Spleen (tissue), 11 donors: ENCODE measurements around the gene ALDH1L1. TPM values are rescaled to one million over a fixed set of nuclear protein-coding genes. Genes with fewer than 3 reads are reported as not detected.

Experiments
- DNase-seq: peaks from one replicate; pipeline ENCODE4 v3.0.0-alpha.2; 2020
- H3K27ac ChIP-seq, 8 donors: fragments of 200-600 bp; sonication (generic) in 7 of 8; 1 replicate in 4 of 8; 2 replicates in 4 of 8; pipeline versions ENCODE4 v1.5.0 to v1.8.0; 2016 to 2021; ENCODE audit warnings: inconsistent platforms in 4 of 8, mild to moderate bottlenecking in 4 of 8, moderate library complexity in 1 of 8
- H3K27me3 ChIP-seq, 7 donors: fragments of 200-600 bp; sonication (generic) in 6 of 7; replicated peaks in 1 of 7; 1 replicate in 4 of 7; 2 replicates in 3 of 7; pipeline versions ENCODE4 v1.5.0 to v1.8.0; 2016 to 2021; ENCODE audit warnings: inconsistent platforms in 3 of 7, mild to moderate bottlenecking in 1 of 7
- H3K36me3 ChIP-seq, 6 donors: fragments of 200-600 bp; sonication (generic) in 5 of 6; 1 replicate in 4 of 6; 2 replicates in 2 of 6; pipeline versions ENCODE4 v1.5.0 to v1.8.0; 2016 to 2021; ENCODE audit warnings: inconsistent platforms in 2 of 6
- H3K4me1 ChIP-seq, 6 donors: fragments of 200-600 bp; sonication (generic) in 5 of 6; 1 replicate in 3 of 6; 2 replicates in 3 of 6; pipeline versions ENCODE4 v1.5.0 to v1.8.0; 2016 to 2021; ENCODE audit warnings: inconsistent platforms in 3 of 6
- H3K4me3 ChIP-seq, 8 donors: fragments of 200-600 bp; sonication (generic) in 7 of 8; 1 replicate in 4 of 8; 2 replicates in 4 of 8; pipeline versions ENCODE4 v1.5.0 to v1.8.0; 2016 to 2021; ENCODE audit warnings: inconsistent platforms in 4 of 8, mild to moderate bottlenecking in 4 of 8, moderate library complexity in 2 of 8
- H3K9me3 ChIP-seq, 8 donors: fragments of 200-600 bp; sonication (generic) in 7 of 8; 1 replicate in 4 of 8; 2 replicates in 4 of 8; pipeline versions ENCODE4 v1.5.0 to v1.8.0; 2016 to 2021; ENCODE audit warnings: inconsistent platforms in 4 of 8
- CTCF ChIP-seq, 11 experiments: fragments of 200-600 bp in 7 of 11; fragments of 450-650 bp in 4 of 11; sonication (generic) in 4 of 11; IDR thresholded peaks in 8 of 11; conservative IDR thresholded peaks in 3 of 11; 1 replicate in 7 of 11; 2 replicates in 4 of 11; pipeline versions ENCODE4 v1.4.0 to v1.8.0; 2016 to 2021; ENCODE audit warnings: antibody characterized with exemption in 11 of 11, inconsistent platforms in 4 of 11, mild to moderate bottlenecking in 1 of 11
- POLR2A ChIP-seq, 3 donors: fragments of 450-650 bp; IDR thresholded peaks; one replicate each; pipeline ENCODE4 v1.5.1; 2017; ENCODE audit warnings: antibody characterized with exemption in 3 of 3, mild to moderate bottlenecking in 1 of 3
- POLR2AphosphoS5 ChIP-seq, 3 donors: sonication (generic); formaldehyde crosslinking; IDR thresholded peaks; one replicate each; pipeline ENCODE4 v1.5.1; 2017; ENCODE audit warnings: antibody characterized with exemption in 3 of 3
- WGBS, 5 donors: extraction: QIAGEN DNeasy Blood & Tissue Kit in 3 of 5; methylation state at CpG; one replicate each; pipeline versions ENCODE4 v1.1.5 to v1.1.7; 2013 to 2018; 5-methylcytosine and 5-hydroxymethylcytosine counted together
- intact Hi-C: fragments of 100-400 bp; cut with DNase I; formaldehyde crosslinking; loops from one replicate; pipeline ENCODE4 v1.15.0; 2023; ENCODE audit warnings: low total_unique reads
- polyA plus RNA-seq, 3 donors: library from polyadenylated mRNA; stranded (reverse); fragments of 200-250 nt; gene quantifications; one replicate each; pipeline ENCODE4 v1.2.1, GENCODE V29; 2013
- total RNA-seq, 7 donors: library from RNA; depleted of rRNA in 3 of 7; stranded (reverse); fragments of >200 nt in 3 of 7; fragmentation: NEBNext Ultra II Directional in 4 of 7; extraction: Animal tissue kit (Norgen Biotek cat#: 25700) in 4 of 7; gene quantifications; one replicate each; pipeline versions ENCODE4 v1.1.0 to v1.2.1, GENCODE V29; 2016 to 2021
- donor health status: healthy with polysubstance abuse.
- donor health status: DM: no; HTN: no; CAD: no; lungs with moderate emphysema.
- donor health status: DM: no; HTN: no; CAD: no.
- donor health status: Bipolar disorder and iron deficiency.
- donor health status: healthy.
- donor health status: DM: no; HTN: no; CAD: no.
- donor health status: DM: yes; HTN: yes; CAD: no.

The ALDH1L1 gene
- total and polyA plus RNA-seq, 10 donors: 0.09 to 1.3 (median 0.29) TPM; not detected in 3

- no peak overlapping the region for H3K4me3 ChIP-seq
- WGBS, 5 donors: 80 to 96% (median 94%) methylated on average over 5 of the region's 5 CpGs
- intact Hi-C loops: no loop called here
- DNase-seq: no peak
- no peaks in the 10 kb centered on the region for H3K36me3 ChIP-seq
- H3K9me3 ChIP-seq: no peaks in the 10 kb centered on the region
- no peaks in the 10 kb centered on the region for H3K4me1 ChIP-seq
- TF ChIP-seq POLR2AphosphoS5 (IDR thresholded peaks at IDR 0.05) (no peak), POLR2A (IDR thresholded peaks at IDR 0.05) (no peak), CTCF (IDR thresholded peaks at IDR 0.05 in 8 of 11, conservative IDR thresholded peaks at IDR 0.05 in 3 of 11) (no peak)
- no peak overlapping the region for H3K27ac ChIP-seq
- peaks cover 0 to 47% (median 5%) of the 10 kb centered on the region in 7 donors for H3K27me3 ChIP-seq
These were observed 26.8 kb upstream of the ALDH1L1 start for GRCh38 chr3:126207166-126207565.

GRCh38 chr3:126205717-126206655 lies 25.6 kb upstream of the ALDH1L1 start:
- Histone ChIP-seq H3K4me1 (no peaks in the 10 kb centered on the region), H3K4me3 (no peak overlapping the region), H3K9me3 (no peaks in the 10 kb centered on the region), H3K36me3 (no peaks in the 10 kb centered on the region), H3K27me3 (peaks cover 0 to 36% (median 0%) of the 10 kb centered on the region in 7 donors), H3K27ac (no peak overlapping the region)
- no peak for DNase-seq
- intact Hi-C loops: no loop called here
- TF ChIP-seq POLR2AphosphoS5 (IDR thresholded peaks at IDR 0.05) (no peak), CTCF (IDR thresholded peaks at IDR 0.05 in 8 of 11, conservative IDR thresholded peaks at IDR 0.05 in 3 of 11) (no peak), POLR2A (IDR thresholded peaks at IDR 0.05) (no peak)
- WGBS, 5 donors: 60 to 77% (median 64%) methylated on average over 3 of the region's 3 CpGs

- 59 to 80% (median 78%) methylated on average over 4 of the region's 4 CpGs for WGBS, 5 donors
These were observed 22.3 kb upstream of the ALDH1L1 start for GRCh38 chr3:126202680-126203079.

More at GRCh38 chr3:126202680-126203079, 22.3 kb upstream of the ALDH1L1 start:
- Histone ChIP-seq H3K9me3 (no peaks in the 10 kb centered on the region), H3K36me3 (no peaks in the 10 kb centered on the region), H3K4me3 (no peak overlapping the region), H3K4me1 (no peaks in the 10 kb centered on the region), H3K27me3 (peaks cover 0 to 12% (median 0%) of the 10 kb centered on the region in 7 donors), H3K27ac (no peak overlapping the region)
- no peak for DNase-seq
- intact Hi-C loops: no loop called here
- TF ChIP-seq POLR2A (IDR thresholded peaks at IDR 0.05) (no peak), POLR2AphosphoS5 (IDR thresholded peaks at IDR 0.05) (no peak), CTCF (IDR thresholded peaks at IDR 0.05 in 8 of 11, conservative IDR thresholded peaks at IDR 0.05 in 3 of 11) (no peak)
